Stimulated activated CD8-positive, alpha-beta memory T cell treated with anti-CD3 and anti-CD28 coated beads, Interleukin-15, amount 100 ng/mL, for 4 hours (primary cell): ENCODE results near the gene SCT.

Experiments used
- DNase-seq, 2 donors: peaks; one replicate each; pipeline ENCODE4 v3.0.0-alpha.2; 2020; ENCODE audit warnings: low read depth in 2 of 2

SCT gene

DNA sequence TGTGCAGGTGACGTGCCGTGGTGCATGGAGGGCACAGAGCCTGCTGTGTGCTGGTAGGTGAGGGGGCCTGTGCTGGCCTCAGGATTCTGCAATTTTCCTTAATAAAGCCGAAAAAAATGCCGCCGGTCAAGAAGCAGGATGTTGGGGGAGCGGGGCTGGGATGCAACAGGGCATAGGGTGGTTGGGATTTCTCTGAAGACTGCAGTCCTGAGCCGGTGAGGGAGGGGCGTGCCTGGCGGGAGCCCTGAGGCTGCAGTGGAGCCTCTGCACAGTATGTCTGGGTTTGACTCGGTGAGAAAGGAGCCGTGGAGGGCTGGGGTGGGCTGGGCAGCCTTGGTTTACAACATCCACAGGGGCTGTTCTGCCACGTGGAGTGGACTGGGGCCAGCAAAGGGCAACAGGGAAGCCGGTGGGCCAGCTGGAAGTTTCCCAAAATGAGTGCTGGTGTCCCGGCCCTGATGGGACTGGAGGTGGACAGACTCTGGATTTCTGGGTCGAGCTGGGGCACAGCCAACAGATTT, 3.6 kb downstream of the SCT start:
- no peak for DNase-seq

GRCh38 chr11:621838-622237, 5.1 kb downstream of the SCT start:
- DNase-seq, result no peak

- DNase-seq, result no peak
Measured at GRCh38 chr11:620935-621814, 5.8 kb downstream of the SCT start.

GRCh38 chr11:620201-620600, 6.8 kb downstream of the SCT start:
- no peak for DNase-seq

DNA sequence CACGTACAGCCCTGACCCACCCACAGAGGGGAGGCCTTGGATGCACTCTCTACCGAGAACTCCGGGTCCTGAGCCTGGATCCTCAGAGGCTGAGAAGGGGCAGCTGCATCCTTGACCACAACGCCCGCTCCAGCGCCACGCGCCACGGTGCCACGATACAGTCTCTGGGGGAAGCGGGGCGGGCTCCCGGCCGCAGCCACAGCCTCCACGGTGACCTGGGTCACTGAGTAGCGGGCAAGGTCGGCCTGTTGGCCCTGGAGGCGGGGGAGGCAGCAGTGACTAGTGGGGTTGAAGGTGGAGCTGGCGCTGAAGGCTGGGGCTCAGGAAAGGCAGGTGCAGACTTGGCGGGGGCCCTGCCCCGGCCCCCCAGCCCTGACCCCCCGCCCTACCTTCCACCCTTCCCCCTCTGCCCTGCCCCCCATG, 7.3 kb downstream of the SCT start:
- DNase-seq, result no peak

- DNase-seq, result no peak
Measured at GRCh38 chr11:618856-619627, 7.9 kb downstream of the SCT start.

- no peak for DNase-seq
Measured at GRCh38 chr11:617912-618682, 8.9 kb downstream of the SCT start.

DNA sequence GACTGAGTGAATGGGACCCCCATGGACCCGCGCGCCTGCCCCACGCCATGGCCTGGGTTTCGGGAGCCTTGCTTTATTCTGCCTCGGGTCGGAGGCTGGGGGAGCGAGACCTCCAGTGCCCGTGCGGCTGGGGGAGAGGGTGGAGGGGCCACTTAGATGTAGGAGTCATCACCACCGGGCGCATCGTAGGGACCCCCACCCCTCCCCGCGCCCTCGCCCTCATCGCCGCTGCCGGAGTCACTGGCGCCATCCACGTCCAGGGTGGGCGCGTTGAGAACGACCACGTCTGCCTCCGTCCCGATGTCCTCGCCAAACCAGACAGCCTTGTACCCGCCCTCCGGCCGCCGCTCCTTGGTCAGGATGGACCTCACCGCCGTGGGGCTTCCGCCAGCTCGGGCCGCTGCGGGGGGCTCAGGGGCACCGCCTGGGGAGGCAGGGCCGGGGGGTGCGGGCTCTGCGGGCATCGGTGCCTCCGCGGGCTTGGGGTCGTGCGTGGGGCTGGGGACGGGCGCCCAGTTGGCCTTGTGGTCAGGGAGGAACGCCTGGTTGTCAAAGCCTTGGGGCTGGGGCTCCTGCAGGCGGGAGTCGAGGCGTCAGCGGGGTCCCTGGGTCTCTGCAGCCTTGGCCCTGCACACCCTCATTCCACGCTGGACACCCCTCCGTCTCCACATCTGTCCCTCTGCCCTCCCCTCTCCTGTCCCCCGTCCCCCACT, 9.6 kb downstream of the SCT start:
- DNase-seq, result no peak

GRCh38 chr11:616320-617198, 10.4 kb downstream of the SCT start:
- no peak for DNase-seq

DNA sequence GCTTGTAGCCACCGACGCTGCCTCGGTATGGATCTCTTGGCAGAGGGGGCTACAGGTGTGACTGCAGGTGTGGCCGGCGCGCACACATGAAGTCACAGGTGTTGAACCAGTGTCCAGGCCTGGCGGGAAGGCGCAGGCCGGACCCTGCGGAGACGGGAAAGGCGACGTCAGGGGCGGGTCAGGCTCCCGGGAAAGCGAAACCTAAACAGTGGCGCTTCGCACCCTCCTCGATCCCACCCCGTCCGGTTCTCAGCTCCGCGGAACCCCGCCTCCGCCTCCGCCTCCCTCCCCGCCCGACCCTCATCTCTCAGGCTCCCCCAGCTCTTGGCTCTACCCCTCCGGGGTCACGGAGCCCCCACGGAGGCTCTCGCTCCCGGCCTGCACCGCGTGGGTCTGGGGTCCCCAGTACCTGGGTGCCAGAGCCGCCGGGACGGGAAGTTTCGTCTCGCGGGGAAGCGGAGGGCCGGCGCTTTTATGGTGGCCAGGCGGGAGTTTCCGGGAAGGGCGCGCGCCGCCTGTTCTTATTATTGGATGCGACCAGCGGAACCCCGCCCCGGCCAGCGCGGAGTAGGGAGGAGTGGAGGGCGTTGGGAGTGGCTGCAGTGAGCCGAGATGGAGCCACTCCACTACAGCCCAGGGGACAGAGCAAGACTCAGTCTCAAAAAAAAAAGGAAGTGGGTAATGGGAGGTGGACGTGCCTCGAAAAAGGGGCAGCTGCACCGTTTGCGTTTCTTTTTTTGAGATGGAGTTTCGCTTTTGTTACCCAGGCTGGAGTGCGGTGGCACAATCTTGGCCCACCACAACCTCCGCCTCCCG, 11.3 kb downstream of the SCT start, which contains the start of gene IRF7:
Gene IRF7 (minus strand): TSS at position 447 of the 816 bp plus-strand sequence. CDS start 586 bp downstream, outside the sequence.
- DNase-seq, result peak; percentile 67 to 71

DNA sequence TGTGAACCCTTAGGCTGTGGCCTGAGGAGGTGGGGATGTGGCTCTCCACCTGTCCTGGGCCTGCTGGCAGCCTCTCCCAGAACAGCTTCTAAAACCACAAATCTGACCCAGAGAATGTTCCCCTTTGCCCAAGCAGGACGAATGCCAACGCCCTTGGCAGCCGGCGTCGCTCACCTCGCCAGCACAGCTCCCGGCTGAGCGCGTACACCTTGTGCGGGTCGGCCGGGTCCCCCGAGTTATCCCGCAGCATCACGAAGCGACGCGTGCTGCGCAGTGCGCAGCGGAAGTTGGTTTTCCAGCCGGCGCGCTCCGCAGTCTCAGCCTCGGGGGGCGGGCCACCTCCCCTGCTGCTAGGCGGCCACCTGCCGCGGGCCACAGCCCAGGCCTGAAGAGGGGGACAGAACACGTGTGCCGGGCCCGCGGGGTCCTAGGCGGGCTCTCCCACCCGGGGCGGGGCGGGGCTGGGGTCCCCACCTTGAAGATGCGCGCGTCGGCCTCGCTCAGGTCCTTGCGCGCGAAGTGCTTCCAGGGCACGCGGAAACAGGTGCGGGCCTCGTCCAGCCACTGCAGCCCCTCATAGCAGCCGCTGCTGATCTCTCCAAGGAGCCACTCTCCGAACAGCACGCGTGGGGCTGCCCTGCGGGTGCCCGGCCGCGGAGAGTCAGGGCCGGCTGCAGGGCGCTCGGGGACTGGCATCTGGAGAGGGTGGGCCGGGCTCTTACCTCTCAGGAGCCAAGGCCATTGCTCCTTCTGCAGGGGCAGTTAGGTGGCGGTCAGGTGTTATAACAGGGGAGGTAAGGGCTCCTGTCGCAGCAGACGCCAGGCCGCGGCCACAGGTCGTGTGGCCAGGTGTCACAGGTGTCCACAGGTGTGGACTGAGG, 12.1 kb downstream of the SCT start:
- DNase-seq, result no peak

GRCh38 chr11:614021-614622, 12.9 kb downstream of the SCT start:
- no peak for DNase-seq

DNA sequence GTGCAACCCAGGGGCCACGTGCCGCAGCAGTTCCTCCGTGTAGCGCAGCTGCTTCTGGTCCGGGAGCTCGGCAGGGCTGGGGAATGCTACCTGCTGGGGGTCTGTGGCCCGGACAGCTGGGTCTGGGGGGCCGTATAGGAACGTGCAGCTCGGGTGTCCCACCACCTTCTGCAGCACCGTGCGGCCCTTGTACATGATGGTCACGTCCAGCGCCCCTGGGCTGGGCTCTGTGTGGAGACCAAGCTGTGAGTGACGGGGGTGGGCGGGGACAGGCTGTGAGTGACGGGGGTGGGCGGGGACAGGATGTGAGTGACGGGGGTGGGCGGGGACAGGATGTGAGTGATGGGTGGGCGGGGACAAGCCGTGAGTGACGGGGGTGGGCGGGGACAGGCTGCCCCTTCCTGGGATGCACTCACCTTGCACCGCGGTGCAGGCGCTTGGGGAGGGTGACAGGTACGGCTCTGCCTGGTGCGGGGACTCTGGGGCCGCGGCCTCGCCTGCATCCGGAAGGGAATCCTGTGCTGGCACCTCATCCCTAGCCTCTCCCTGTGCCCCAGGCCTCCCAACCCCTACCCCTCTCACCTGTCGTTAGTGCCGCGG, 13.5 kb downstream of the SCT start:
- DNase-seq, result peak; percentile 62 to 64

DNA sequence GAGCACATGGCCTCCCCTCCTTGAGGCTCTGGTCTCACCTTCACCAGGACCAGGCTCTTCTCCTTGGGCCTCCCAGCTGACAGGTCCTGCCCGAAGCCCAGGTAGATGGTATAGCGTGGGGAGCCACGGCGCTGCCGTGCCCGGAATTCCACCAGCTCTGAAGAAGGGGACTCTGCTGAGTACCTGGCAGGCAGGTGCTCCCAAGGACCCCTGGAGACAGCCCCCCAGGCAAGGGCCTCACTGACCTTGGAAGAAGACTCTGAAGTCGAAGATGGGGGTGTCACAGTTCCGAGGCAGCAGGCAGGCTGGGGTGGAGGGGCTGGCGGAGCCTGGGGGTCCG, 14.1 kb downstream of the SCT start:
- no peak for DNase-seq

DNA sequence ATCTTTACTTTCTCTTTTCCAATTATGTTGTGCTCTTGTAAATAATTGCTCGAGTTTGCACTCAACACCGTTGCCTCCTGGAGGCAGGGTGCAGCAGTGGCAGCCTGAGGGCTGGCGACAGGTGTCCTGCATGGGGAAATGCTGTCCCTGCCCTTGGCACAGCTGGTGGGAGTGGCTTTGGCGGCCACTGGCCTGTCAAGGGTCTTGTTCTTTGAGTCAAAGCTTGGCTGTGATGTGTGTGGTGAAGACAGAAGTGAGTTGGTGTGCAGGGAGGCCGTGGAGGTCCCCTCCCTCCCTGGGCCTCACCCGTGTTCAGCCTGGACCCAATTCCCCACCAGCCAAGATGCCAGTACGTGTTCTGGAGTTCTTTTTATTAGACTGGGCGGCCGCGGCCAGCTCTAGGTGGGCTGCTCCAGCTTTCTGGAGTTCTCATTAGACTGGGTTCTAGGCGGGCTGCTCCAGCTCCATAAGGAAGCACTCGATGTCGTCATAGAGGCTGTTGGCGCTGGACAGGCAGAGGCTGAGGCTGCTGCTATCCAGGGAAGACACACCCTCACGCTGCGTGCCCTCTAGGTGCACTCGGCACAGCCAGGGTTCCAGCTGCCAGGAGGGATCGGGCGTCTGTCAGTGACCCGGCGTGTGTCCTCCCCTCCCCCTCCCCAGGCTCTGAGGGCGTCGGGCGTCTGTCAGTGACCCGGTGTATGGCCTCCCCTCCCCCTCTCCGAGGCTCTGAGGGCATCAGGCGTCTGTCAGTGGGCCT, 14.6 kb downstream of the SCT start:
- no peak for DNase-seq
